Gastrocnemius medialis (tissue), 4 donors: ENCODE results near the gene ARL3.

Source experiments
- CTCF ChIP-seq, 5 experiments: fragments of 450-650 bp in 3 of 5; fragments of 200-600 bp in 2 of 5; sonication (generic) in 2 of 5; IDR thresholded peaks in 4 of 5; conservative IDR thresholded peaks in 1 of 5; 1 replicate in 4 of 5; 2 replicates in 1 of 5; pipeline ENCODE4 v1.5.1; 2016 to 2019; ENCODE audit warnings: antibody characterized with exemption in 5 of 5, mild to moderate bottlenecking in 3 of 5, moderate library complexity in 3 of 5
- POLR2A ChIP-seq, 2 donors: fragments of 450-650 bp; IDR thresholded peaks; one replicate each; pipeline ENCODE4 v1.6.1; 2017; ENCODE audit warnings: antibody characterized with exemption in 2 of 2, mild to moderate bottlenecking in 2 of 2, moderate library complexity in 2 of 2

GRCh38 chr10:102729029-102730026 is 15.1 kb upstream of the ARL3 start:
- peak; percentile 93 to 96 (median 95) for TF ChIP-seq CTCF (IDR thresholded peaks at IDR 0.05 in 4 of 5, conservative IDR thresholded peaks at IDR 0.05 in 1 of 5)
- TF ChIP-seq POLR2A (IDR thresholded peaks at IDR 0.05), result no peak
